Cardiac fibroblast (primary cell): ENCODE measurements around the gene LYPD6.

ENCODE experiments used
- DNase-seq, 2 donors: peaks; one replicate each; pipeline versions ENCODE4 v3.0.0 to v3.0.0-alpha.2; 2010; ENCODE audit warnings: low read depth in 2 of 2
- H3K4me3 ChIP-seq, 2 donors: replicated peaks in 1 of 2; 1 replicate in 1 of 2; 2 replicates in 1 of 2; pipeline ENCODE4 v1.5.1; 2011; ENCODE audit warnings: low read depth in 2 of 2, low read length in 2 of 2, mild to moderate bottlenecking in 2 of 2, moderate library complexity in 1 of 2
- TF ChIP-seq, protein P1 (sequence below): IDR thresholded peaks from one replicate; pipeline ENCODE4 v1.5.1; 2011; ENCODE audit warnings: low read depth, mild to moderate bottlenecking, low read length, inconsistent platforms

The LYPD6 gene, protein sequence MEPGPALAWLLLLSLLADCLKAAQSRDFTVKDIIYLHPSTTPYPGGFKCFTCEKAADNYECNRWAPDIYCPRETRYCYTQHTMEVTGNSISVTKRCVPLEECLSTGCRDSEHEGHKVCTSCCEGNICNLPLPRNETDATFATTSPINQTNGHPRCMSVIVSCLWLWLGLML

DNA sequence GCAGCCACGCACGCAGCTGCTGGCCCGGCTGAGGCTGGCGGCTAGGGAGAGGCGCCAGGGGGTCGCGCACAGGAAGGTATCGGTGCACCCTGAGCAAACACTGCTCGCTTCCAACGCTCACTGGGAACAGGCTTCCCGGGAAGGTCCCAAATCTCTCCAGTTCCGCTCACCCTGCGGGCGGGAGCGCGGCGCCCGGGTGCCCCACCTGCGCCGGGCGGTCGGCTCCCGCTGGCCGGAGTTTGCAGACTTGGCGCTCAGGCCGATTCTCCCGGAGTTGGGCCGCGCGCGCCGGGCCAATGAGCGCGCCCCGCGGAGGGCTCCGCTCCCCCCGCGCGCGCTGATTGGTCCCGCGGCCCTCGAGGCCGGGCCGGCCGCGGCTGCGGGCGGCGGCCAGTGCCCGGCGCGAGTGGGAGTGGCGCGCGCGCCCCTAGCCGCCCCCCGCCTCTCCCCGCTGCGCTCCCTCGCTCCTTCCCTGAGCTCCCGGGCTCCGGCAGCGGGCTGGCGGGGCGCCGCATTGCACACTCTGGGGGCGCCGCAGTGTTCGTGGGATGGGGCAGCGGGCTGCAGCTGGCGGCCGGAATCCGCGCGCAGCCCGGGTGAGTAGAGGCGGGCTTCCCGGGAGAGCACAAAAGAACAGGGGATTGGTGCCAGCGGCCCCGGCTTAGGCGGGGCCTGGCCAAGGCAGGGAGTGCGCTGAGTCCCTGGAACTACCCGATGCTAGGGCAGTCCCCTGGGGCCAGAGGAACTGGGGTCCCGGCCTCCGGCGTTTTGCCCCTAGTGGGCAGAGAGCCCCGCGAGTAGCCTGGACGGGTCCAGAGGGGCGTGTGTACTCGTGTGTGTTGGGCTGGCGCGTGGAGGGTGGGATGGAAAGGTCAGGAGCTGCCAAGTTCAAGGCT lies at the start of gene LYPD6:
LYPD6 (plus strand) TSS at position 461 of the 896 bp plus-strand sequence. CDS start 107,122 bp downstream, outside the sequence.
- peak within 1 kb of the TSS; percentile 41 to 51 for H3K4me3 ChIP-seq
- TF ChIP-seq, protein P1, sequence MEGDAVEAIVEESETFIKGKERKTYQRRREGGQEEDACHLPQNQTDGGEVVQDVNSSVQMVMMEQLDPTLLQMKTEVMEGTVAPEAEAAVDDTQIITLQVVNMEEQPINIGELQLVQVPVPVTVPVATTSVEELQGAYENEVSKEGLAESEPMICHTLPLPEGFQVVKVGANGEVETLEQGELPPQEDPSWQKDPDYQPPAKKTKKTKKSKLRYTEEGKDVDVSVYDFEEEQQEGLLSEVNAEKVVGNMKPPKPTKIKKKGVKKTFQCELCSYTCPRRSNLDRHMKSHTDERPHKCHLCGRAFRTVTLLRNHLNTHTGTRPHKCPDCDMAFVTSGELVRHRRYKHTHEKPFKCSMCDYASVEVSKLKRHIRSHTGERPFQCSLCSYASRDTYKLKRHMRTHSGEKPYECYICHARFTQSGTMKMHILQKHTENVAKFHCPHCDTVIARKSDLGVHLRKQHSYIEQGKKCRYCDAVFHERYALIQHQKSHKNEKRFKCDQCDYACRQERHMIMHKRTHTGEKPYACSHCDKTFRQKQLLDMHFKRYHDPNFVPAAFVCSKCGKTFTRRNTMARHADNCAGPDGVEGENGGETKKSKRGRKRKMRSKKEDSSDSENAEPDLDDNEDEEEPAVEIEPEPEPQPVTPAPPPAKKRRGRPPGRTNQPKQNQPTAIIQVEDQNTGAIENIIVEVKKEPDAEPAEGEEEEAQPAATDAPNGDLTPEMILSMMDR: no peak
- DNase-seq: peak; percentile 14 to 70

DNA sequence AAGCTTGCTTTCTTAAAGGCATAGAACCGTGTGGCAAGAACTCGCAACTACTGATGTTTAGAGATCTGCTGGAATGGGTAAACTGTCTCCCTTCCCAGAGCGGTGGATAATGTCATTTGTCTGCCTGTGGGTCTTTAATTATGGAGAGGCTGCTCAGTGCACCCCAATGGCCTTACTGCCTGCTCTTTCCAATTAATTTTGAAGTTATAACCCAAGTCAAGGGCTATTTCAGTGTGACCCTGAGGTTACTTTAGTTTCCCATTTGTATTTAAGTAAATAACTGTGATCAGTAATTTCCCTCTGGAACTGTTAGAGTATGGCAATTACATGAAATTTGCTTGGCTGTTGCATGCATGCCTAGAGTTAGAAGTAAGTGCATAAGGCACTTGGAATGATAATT lies 48.9 kb upstream of the LYPD6 start:
- DNase-seq: no peak
- TF ChIP-seq, protein P1: no peak
- H3K4me3 ChIP-seq: no peak overlapping the region

- DNase-seq: no peak
- TF ChIP-seq, protein P1: no peak
- no peak overlapping the region for H3K4me3 ChIP-seq
Measured at GRCh38 chr2:149290662-149291061, 39.7 kb upstream of the LYPD6 start.

- H3K4me3 ChIP-seq: no peak overlapping the region
- no peak for DNase-seq
- TF ChIP-seq, protein P1: no peak
Measured at GRCh38 chr2:149291881-149292280, 38.5 kb upstream of the LYPD6 start.

DNA sequence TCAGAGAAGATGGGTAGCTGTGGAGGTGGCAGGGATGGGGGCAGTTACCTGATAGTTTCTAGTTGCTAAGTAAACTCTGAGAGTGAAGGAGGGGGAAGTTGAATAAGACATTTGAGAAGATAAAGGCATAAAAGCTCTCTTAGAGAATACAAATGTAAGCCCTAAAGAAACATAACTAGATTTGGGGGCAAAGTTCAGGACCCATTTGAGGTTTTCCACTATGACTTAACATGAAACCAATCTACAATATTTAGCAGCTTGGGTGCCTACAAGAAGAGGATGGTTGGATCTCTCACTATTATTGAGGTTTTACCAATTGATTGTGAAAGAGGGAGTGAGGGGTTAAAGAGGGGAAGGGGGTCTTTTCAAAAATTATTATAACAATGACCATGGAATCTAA lies 34.4 kb upstream of the LYPD6 start:
- TF ChIP-seq, protein P1: no peak
- DNase-seq: no peak
- no peak overlapping the region for H3K4me3 ChIP-seq

GRCh38 chr2:149307014-149307413 lies 23.4 kb upstream of the LYPD6 start:
- peak in 1 of 2 donors; percentile 2 for DNase-seq
- no peak overlapping the region for H3K4me3 ChIP-seq
- TF ChIP-seq, protein P1: no peak
